ENCODE results near the gene UBAP2.

- TF ChIP-seq CTCF (IDR thresholded peaks at IDR 0.05) (no peak), POLR2A (IDR thresholded peaks at IDR 0.05) (no peak), POLR2AphosphoS5 (IDR thresholded peaks at IDR 0.05) (no peak), EP300 (IDR thresholded peaks at IDR 0.05) (no peak)
Observed at GRCh38 chr9:34047864-34048726, 592 bp downstream of the UBAP2 start.

Measured in suprapubic skin (tissue), 4 donors.